ENCODE data around the gene HDX.
"Not testable (repeated sequence)": the region's sequence is repeated elsewhere in the genome, so short reads cannot be mapped to it uniquely, and the experiment has no call there.

HDX gene, protein sequence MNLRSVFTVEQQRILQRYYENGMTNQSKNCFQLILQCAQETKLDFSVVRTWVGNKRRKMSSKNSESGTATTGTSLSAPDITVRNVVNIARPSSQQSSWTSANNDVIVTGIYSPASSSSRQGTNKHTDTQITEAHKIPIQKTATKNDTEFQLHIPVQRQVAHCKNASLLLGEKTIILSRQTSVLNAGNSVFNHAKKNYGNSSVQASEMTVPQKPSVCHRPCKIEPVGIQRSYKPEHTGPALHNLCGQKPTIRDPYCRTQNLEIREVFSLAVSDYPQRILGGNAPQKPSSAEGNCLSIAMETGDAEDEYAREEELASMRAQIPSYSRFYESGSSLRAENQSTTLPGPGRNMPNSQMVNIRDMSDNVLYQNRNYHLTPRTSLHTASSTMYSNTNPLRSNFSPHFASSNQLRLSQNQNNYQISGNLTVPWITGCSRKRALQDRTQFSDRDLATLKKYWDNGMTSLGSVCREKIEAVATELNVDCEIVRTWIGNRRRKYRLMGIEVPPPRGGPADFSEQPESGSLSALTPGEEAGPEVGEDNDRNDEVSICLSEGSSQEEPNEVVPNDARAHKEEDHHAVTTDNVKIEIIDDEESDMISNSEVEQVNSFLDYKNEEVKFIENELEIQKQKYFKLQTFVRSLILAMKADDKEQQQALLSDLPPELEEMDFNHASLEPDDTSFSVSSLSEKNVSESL

DNA sequence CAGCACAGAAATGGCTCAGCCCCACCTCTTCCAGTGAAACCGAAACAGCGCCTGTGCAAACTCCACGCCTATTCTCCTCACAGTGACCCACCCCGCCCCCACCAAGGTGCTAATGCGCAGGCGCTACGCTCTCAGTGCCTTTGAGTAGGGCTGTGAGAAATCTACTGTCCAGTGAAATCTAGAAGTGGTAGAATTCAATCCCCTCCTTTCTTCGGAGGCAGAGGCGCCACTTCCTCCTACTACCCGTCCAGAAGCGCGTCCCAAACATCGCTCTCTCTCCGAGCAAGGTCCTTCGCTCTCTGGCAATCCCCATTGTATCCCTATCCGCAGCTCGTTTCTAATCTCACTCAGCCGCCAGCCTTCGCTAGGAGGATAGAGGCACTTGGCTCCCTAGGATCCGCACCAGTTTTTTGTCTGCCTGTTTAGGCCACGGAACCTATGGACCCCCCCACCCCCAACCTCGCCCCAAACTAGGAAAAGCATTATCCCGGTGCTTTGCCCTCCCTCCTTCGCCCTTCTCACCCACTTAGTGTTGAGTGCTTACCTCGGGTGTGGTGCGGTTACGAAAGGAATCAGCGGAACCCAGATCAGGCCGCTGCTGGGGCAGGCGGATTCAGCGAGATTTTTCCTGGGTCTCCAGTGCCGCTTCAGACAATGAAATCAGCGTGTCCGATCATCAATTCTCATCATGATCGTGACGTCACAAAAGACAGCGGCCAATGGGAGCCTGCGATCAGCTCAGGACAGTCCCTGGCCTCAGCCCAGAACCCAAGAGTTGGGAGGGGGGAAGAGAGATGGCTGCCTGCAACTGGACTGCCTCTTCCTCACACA, at the start of gene HDX:
HDX (minus strand) TSS at position 656 of the 831 bp plus-strand sequence. CDS start 27,056 bp downstream, outside the sequence.
- TF ChIP-seq, protein P1, sequence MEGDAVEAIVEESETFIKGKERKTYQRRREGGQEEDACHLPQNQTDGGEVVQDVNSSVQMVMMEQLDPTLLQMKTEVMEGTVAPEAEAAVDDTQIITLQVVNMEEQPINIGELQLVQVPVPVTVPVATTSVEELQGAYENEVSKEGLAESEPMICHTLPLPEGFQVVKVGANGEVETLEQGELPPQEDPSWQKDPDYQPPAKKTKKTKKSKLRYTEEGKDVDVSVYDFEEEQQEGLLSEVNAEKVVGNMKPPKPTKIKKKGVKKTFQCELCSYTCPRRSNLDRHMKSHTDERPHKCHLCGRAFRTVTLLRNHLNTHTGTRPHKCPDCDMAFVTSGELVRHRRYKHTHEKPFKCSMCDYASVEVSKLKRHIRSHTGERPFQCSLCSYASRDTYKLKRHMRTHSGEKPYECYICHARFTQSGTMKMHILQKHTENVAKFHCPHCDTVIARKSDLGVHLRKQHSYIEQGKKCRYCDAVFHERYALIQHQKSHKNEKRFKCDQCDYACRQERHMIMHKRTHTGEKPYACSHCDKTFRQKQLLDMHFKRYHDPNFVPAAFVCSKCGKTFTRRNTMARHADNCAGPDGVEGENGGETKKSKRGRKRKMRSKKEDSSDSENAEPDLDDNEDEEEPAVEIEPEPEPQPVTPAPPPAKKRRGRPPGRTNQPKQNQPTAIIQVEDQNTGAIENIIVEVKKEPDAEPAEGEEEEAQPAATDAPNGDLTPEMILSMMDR (IDR thresholded peaks at IDR 0.05; ENCODE audit: borderline replicate concordance, insufficient read depth, low read depth, low read length), result no peak

DNA sequence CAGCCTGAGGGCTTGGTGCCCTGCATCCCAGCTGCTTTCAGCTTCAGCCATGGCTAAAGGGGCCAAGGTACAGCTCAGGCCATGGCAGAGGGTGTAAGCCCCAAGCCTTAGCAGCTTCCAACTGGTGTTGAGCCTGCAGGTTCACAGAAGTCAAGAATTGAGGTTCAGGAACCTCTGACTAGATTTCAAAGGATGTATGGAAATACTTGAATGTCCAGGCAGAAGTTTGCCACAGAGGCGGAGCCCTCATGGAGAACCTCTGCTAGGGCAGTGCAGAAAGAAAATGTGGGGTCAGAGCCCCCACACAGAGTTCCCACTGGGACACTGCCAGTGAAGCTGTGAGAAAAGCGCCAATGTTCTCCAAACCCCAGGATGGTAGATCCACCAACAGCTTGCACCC, 39.1 kb upstream of the HDX start:
- H3K4me3 ChIP-seq (ENCODE audit: low read depth, low read length), result not testable (repeated sequence)

More for the DNA sequence above, at the start of gene HDX:
- peak within 1 kb of the TSS; percentile 55 for H3K4me3 ChIP-seq (ENCODE audit: low read depth, low read length)

DNA sequence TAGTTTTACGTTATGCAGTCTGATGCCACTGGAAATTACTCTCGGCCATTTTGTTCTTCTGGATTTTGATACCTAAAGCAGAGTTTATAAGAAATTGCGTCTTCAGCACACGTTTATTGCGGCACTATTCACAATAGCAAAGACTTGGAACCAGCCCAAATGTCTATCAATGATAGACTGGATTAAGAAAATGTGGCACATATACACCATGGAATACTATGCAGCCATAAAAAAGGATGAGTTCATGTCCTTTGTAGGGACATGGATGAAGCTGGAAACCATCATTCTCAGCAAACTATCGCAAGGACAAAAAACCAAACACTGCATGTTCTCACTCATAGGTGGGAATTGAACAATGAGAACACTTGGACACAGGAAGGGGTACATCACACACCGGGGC, 35.4 kb upstream of the HDX start:
- H3K4me3 ChIP-seq (ENCODE audit: low read depth, low read length), result not testable (repeated sequence)

DNA sequence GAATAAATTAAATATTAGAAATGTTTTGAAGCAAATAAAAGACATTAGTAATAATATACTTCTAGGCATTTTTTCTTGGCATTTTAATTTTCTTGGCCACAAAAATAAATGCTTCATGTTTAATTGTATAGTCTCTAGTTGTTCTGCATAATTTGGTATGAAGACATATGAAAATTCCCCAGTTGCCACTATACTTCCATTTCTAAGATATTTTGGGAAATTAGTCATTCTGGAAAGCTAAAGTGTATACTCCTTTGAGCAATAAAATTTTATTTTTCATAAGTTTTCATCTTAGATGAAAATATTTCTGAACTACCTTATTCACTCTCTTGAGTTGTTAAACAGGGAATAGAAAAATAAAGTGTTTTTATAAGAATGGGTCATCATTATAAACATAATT, 13.8 kb downstream of the HDX start:
- H3K4me3 ChIP-seq (ENCODE audit: low read depth, low read length), result no peak overlapping the region
- TF ChIP-seq, protein P1 (IDR thresholded peaks at IDR 0.05; ENCODE audit: borderline replicate concordance, insufficient read depth, low read depth, low read length), result no peak

DNA sequence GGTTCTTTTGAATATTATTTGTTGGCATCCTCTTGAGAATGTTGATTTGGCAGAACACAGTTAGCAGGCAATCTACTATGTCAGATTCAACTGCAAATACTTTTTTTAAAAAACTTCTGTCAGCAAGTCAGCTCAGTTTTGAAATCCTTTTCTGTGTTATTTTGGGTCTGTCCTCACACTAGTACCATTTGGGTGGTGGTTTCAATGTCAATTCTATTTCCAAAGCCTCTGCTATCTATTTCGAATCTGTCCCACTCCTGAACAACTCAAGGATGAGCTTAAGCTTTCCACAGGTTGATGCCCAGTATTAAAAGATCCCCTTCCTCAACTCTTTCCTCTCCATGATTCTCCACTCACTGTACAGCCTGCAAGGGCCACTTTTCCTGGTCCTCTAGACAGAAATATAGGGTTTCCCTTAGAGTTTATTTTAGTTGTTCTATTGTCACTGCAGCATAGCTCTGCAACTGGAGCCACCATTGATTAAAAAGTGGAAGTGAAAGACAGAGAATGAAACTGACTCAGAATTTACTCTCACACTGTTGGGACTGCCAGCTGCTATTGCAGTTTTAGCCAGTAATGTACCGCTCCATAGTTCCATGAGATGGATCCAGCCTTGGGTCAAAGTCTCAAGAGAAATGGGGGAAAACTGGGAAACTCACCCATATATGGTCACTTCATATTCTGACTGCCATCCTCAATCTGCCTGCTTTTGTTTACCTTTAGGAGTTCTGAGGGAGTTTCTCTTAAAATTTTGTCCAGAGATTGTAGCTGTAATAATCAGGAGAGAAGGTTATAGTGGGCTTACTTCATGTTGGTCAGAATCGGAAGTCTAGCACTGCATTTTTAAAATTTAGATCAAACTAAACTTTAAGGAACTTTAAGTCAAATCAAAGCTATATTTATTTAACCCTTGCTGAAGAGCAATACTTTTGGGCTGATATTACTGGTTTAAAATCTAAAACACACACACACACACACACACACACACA, 14.6 kb downstream of the HDX start:
- no peak overlapping the region for H3K4me3 ChIP-seq (ENCODE audit: low read depth, low read length)

DNA sequence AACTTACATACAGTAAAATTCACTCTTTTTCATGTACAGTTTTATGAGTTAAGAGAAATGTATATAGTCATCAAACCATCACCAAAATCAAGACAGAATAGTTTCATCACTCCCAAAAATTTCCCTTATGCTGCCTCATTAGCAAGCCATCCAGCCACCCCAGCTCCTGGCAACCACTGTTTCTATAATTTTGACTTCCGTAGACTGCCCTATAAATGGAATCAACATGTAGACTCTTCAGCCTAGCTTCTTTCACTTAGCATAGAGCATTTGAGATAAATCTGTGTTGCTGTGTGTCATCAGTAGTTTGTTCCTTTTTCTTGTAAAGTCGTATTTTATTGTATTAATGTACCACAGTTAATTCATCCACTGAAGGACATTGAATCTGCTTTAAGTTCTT, 23.2 kb downstream of the HDX start:
- TF ChIP-seq, protein P1 (IDR thresholded peaks at IDR 0.05; ENCODE audit: borderline replicate concordance, insufficient read depth, low read depth, low read length), result no peak

More for the DNA sequence above, 14.6 kb downstream of the HDX start:
- TF ChIP-seq, protein P1 (IDR thresholded peaks at IDR 0.05; ENCODE audit: borderline replicate concordance, insufficient read depth, low read depth, low read length), result no peak

DNA sequence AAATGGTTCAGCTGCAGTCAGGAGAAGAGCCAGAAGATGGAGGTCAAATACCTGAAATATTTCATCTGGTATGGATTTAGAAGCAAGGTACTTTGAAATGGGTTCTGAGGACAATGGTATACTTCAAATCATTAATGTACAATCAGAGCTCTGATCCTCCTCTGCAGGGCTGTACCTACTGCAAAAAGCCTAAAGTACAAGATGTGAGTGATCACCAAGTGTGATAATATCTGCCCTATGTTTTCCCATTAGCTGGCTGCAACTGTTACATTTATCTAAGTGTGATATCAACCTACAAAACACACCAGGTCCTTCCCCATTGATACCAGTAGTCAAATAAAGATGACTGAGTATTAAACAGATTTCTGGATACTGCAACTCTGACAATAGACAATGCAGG, 25.1 kb downstream of the HDX start:
- TF ChIP-seq, protein P1 (IDR thresholded peaks at IDR 0.05; ENCODE audit: borderline replicate concordance, insufficient read depth, low read depth, low read length), result no peak
- H3K4me3 ChIP-seq (ENCODE audit: low read depth, low read length), result no peak overlapping the region

More for the DNA sequence above, 23.2 kb downstream of the HDX start:
- H3K4me3 ChIP-seq (ENCODE audit: low read depth, low read length), result no peak overlapping the region

Data from GM12875 (cell line).